HEK293T (cell line): ENCODE results near the gene CLEC16A.

Experiments used
- CTBP1 ChIP-seq: fragments of 450-650 bp; IDR thresholded peaks from 2 replicates; pipeline ENCODE4 v1.6.1; 2016; ENCODE audit warnings: borderline replicate concordance
- ELF4 ChIP-seq: fragments of 450-650 bp; IDR thresholded peaks from 2 replicates; pipeline ENCODE4 v1.6.1; 2017; ENCODE audit warnings: antibody characterized with exemption
- FOXA1 ChIP-seq: fragments of 450-650 bp; IDR thresholded peaks from 2 replicates; pipeline ENCODE4 v1.6.1; 2016; ENCODE audit warnings: mild to moderate bottlenecking
- FOXK2 ChIP-seq: fragments of 450-650 bp; IDR thresholded peaks from 2 replicates; pipeline ENCODE4 v1.6.1; 2016; ENCODE audit warnings: mild to moderate bottlenecking
- HDGF ChIP-seq: fragments of 450-650 bp; IDR thresholded peaks from 2 replicates; pipeline ENCODE4 v1.6.1; 2017; ENCODE audit warnings: antibody characterized with exemption, borderline replicate concordance
- PKNOX1 ChIP-seq: fragments of 450-650 bp; IDR thresholded peaks from 2 replicates; pipeline ENCODE4 v1.6.1; 2016
- SP1 ChIP-seq: fragments of 450-650 bp; IDR thresholded peaks from 2 replicates; pipeline ENCODE4 v1.6.1; 2017

DNA sequence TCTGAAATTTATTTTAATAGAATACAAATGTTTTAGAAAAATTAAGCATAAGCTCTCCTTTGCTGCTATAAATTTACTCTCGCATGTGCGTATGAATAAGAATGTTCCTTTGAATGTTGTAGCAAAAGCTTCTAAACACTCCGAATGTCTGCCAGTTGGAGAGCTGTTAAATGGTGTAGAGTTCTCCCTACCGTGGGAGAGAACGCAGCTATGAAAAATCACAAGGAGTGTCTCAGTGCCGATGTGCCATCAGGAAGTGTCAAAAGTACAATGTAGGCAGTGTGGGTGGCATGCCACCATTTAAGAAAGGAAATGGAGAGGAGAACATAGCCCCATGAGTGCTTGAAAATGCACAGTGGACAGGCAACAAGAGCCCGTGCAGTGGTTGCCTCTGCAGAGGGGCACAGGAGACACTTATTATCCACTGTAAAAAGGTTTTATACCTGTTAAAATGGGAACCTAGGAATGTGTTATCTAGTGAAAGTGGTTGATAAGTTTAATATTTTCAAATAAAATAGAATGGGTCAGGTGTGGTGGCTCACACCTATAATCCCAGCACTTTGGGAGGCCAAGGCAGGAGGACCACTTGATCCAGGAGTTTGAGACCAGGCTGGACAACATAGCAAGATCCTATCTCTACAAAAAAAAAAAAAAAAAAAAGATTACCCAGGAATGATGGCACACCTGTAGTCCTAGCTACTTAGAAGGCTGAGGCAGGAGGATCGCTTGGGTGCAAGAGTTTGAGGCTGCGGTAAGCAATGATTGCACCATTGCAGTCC, 167.7 kb downstream of the CLEC16A start:
- no peak for TF ChIP-seq CTBP1
- TF ChIP-seq PKNOX1 = no peak
- TF ChIP-seq FOXK2 = no peak
- no peak for TF ChIP-seq FOXA1
- no peak for TF ChIP-seq HDGF
- TF ChIP-seq ELF4 = no peak
- no peak for TF ChIP-seq SP1
